Measurements from ENCODE around the gene RDX. TPM values are rescaled to one million over a fixed set of nuclear protein-coding genes. Genes with fewer than 3 reads are reported as not detected.

Gene RDX
- total RNA-seq, 1 donor from 2014 or later, result 225 TPM

DNA sequence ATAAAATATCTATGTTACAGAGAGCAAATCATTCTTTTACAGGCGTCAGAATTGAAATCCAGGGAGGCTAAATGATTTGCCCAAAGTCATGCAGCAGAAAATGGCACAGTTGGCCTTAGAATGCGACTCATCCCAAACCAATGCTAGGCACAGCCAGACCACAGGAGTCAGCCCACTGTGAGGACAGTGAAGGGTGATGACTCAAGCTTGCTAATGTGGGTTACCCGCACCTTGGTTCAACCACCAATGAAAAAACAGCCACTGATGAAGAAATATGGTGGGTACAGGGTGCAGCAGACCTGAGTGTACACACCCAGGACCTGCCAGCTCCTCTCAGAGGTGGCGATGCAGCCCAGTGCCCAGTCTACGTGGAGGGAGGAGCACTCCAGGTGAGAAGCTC lies 113.5 kb downstream of the RDX start:
- H3K9me3 Mint-ChIP-seq (ENCODE audit: unreplicated experiment), result no peaks in the 10 kb centered on the region
- H3K27me3 Mint-ChIP-seq (ENCODE audit: unreplicated experiment), result peaks cover 12% of the 10 kb centered on the region
- no peak overlapping the region for H3K27ac Mint-ChIP-seq (ENCODE audit: unreplicated experiment)
- TF ChIP-seq, protein P1, sequence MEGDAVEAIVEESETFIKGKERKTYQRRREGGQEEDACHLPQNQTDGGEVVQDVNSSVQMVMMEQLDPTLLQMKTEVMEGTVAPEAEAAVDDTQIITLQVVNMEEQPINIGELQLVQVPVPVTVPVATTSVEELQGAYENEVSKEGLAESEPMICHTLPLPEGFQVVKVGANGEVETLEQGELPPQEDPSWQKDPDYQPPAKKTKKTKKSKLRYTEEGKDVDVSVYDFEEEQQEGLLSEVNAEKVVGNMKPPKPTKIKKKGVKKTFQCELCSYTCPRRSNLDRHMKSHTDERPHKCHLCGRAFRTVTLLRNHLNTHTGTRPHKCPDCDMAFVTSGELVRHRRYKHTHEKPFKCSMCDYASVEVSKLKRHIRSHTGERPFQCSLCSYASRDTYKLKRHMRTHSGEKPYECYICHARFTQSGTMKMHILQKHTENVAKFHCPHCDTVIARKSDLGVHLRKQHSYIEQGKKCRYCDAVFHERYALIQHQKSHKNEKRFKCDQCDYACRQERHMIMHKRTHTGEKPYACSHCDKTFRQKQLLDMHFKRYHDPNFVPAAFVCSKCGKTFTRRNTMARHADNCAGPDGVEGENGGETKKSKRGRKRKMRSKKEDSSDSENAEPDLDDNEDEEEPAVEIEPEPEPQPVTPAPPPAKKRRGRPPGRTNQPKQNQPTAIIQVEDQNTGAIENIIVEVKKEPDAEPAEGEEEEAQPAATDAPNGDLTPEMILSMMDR (IDR thresholded peaks at IDR 0.05; ENCODE audit: unreplicated experiment), result no peak
- no peak for DNase-seq (ENCODE audit: low spot score)
- H3K36me3 Mint-ChIP-seq (ENCODE audit: low read depth, unreplicated experiment), result peaks cover 4% of the 10 kb centered on the region
- no peak overlapping the region for H3K4me3 Mint-ChIP-seq (ENCODE audit: unreplicated experiment)
- no peaks in the 10 kb centered on the region for H3K4me1 Mint-ChIP-seq (ENCODE audit: unreplicated experiment)

DNA sequence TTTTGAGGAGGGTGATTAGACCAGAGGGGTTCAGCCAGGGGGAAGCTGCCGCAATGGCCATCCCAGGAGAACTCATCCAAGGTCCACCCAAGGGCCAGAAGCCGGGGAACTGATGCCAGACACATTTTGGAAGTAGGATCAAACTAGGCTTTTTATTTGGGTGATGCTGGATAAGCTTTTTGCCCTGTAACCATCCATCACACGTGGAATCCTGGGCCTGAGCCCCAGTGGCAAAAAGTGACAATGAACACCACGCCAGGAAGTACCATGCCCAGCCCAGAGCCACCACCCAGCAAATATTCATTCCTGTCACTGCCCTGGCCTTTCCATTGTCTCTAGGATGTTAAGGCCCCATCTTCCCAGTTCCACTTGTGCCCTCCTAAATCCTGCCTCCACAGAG lies 117.3 kb downstream of the RDX start:
- Mint-ChIP-seq H3K4me1 (ENCODE audit: unreplicated experiment) (no peaks in the 10 kb centered on the region), H3K9me3 (ENCODE audit: unreplicated experiment) (no peaks in the 10 kb centered on the region), H3K36me3 (ENCODE audit: low read depth, unreplicated experiment) (no peaks in the 10 kb centered on the region), H3K27ac (ENCODE audit: unreplicated experiment) (no peak overlapping the region), H3K27me3 (ENCODE audit: unreplicated experiment) (peaks cover 12% of the 10 kb centered on the region), H3K4me3 (ENCODE audit: unreplicated experiment) (no peak overlapping the region)
- TF ChIP-seq, protein P1 (IDR thresholded peaks at IDR 0.05; ENCODE audit: unreplicated experiment), result no peak
- no peak for DNase-seq (ENCODE audit: low spot score)

DNA sequence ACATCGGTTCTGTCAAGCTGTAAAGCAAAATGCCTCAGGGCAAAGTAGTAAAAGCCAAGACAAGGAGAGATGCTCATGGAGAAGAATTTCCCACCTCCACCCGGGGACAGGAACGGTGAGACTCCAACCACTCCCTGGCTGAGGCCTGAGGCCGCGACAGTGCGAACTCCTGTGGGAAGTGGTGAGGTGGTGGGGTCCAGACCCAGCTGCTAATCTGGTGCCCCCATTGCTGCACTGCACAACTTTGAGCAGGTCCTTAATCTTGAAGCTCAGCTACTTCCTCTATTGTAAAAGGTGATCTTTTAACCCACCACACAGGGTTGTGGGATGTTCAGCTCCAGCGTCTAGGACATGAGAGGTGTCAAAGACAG lies 119.3 kb downstream of the RDX start:
- no peaks in the 10 kb centered on the region for H3K9me3 Mint-ChIP-seq (ENCODE audit: unreplicated experiment)
- TF ChIP-seq, protein P1 (IDR thresholded peaks at IDR 0.05; ENCODE audit: unreplicated experiment), result no peak
- no peak for DNase-seq (ENCODE audit: low spot score)
- H3K36me3 Mint-ChIP-seq (ENCODE audit: low read depth, unreplicated experiment), result no peaks in the 10 kb centered on the region
- no peaks in the 10 kb centered on the region for H3K4me1 Mint-ChIP-seq (ENCODE audit: unreplicated experiment)
- no peak overlapping the region for H3K27ac Mint-ChIP-seq (ENCODE audit: unreplicated experiment)
- H3K27me3 Mint-ChIP-seq (ENCODE audit: unreplicated experiment), result peaks cover 8% of the 10 kb centered on the region
- no peak overlapping the region for H3K4me3 Mint-ChIP-seq (ENCODE audit: unreplicated experiment)

DNA sequence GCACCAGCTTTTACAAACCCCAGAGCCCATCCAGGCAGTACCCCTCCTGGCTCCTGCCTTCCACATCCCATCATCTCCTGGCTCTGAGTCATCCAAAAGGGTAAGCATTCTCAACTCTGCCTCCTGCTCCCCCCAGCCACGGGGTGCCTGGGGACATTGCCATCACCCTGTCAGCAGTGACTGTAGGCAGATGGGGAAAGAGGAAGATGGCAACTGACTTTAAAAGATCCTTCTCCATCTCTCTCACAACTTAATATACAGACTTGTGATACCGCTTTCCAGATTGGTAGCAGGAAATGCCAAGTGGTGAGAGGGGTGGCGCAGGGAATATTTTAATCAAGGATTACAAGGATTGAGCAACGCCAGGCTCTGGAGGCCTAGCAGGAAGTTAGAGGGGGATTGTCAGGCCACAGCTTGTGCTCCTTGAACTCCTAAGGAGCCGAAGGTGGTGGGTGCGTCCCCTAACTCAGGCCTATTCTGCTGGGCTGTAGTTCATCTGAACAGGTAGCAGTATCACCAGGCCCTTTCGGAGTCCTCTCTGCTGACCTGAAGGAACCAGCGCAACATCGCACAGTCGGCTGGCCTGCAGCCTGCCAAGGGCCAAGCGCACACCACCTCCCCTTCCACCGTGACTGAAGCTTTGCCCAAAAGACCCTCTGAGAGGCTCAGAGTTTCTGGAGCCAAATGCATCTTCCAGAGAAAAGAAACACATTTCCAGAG lies 119.9 kb downstream of the RDX start:
- H3K36me3 Mint-ChIP-seq (ENCODE audit: low read depth, unreplicated experiment), result no peaks in the 10 kb centered on the region
- no peak overlapping the region for H3K27ac Mint-ChIP-seq (ENCODE audit: unreplicated experiment)
- no peak overlapping the region for H3K4me3 Mint-ChIP-seq (ENCODE audit: unreplicated experiment)
- TF ChIP-seq, protein P1 (IDR thresholded peaks at IDR 0.05; ENCODE audit: unreplicated experiment), result no peak
- H3K9me3 Mint-ChIP-seq (ENCODE audit: unreplicated experiment), result no peaks in the 10 kb centered on the region
- no peak for DNase-seq (ENCODE audit: low spot score)
- no peaks in the 10 kb centered on the region for H3K4me1 Mint-ChIP-seq (ENCODE audit: unreplicated experiment)
- peaks cover 8% of the 10 kb centered on the region for H3K27me3 Mint-ChIP-seq (ENCODE audit: unreplicated experiment)

DNA sequence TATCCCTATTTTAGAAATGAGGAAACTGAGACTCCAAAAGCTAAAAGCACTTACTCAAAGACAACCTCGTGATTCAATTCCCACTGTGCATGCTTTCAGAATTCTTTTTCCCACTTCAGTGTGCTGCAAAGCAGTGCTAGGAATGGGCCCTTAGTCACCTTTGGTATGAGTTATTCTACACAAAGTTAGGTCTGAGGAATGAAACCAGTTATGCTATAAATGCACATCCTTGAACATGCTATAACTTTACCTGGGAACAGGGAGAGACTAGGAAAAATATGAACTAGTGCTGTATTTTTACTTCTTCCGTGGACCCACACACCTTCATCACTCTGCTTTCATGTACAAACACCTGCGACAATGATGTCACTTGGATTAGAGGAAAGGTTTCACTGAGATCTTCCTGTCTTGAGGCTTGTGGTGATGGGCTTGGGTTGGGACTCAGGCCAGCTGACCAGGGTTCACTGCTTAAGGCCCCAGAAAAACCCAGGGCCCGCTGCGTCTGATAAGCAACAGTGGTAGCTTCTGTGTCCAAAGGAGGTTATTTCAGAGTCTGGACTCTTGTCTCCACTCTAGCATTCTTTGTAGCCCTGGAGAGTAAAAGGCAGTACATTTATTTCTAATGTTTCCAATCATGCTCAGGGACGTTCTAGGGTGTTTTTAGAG lies 121.6 kb downstream of the RDX start:
- H3K9me3 Mint-ChIP-seq (ENCODE audit: unreplicated experiment), result no peaks in the 10 kb centered on the region
- DNase-seq (ENCODE audit: low spot score), result no peak
- H3K4me3 Mint-ChIP-seq (ENCODE audit: unreplicated experiment), result no peak overlapping the region
- H3K4me1 Mint-ChIP-seq (ENCODE audit: unreplicated experiment), result no peaks in the 10 kb centered on the region
- TF ChIP-seq, protein P1 (IDR thresholded peaks at IDR 0.05; ENCODE audit: unreplicated experiment), result no peak
- no peak overlapping the region for H3K27ac Mint-ChIP-seq (ENCODE audit: unreplicated experiment)
- peaks cover 8% of the 10 kb centered on the region for H3K27me3 Mint-ChIP-seq (ENCODE audit: unreplicated experiment)
- no peaks in the 10 kb centered on the region for H3K36me3 Mint-ChIP-seq (ENCODE audit: low read depth, unreplicated experiment)

Data from endothelial cell (in vitro differentiated cells).